ENCODE measurements around the gene SMIM5.
"Not testable (repeated sequence)": the region's sequence is repeated elsewhere in the genome, so short reads cannot be mapped to it uniquely, and the experiment has no call there.

Gene SMIM5

GRCh38 chr17:75636381-75637142 lies 3.3 kb downstream of the SMIM5 start:
- Histone ChIP-seq H3K4me1 (ENCODE audit: control insufficient read depth, insufficient read depth, low read length) (peaks cover 17% of the 10 kb centered on the region), H3K9me3 (ENCODE audit: control insufficient read depth, insufficient read depth, low read length) (no peaks in the 10 kb centered on the region), H3K9ac (ENCODE audit: low read depth, low read length) (no peak overlapping the region), H3K4me3 (ENCODE audit: low read depth, low read length) (no peak overlapping the region), H3K27ac (ENCODE audit: low read depth, low read length) (no peak overlapping the region), H3K27me3 (ENCODE audit: control insufficient read depth, insufficient read depth, low read length) (no peaks in the 10 kb centered on the region), H3K36me3 (ENCODE audit: control insufficient read depth, insufficient read depth, low read length) (peaks cover 4% of the 10 kb centered on the region; the same call in 1 of the 2 replicates)

GRCh38 chr17:75637143-75637538 lies 3.9 kb downstream of the SMIM5 start:
- Histone ChIP-seq H3K9me3 (ENCODE audit: control insufficient read depth, insufficient read depth, low read length) (no peaks in the 10 kb centered on the region), H3K27ac (ENCODE audit: low read depth, low read length) (no peak overlapping the region), H3K27me3 (ENCODE audit: control insufficient read depth, insufficient read depth, low read length) (no peaks in the 10 kb centered on the region), H3K4me3 (ENCODE audit: low read depth, low read length) (no peak overlapping the region), H3K36me3 (ENCODE audit: control insufficient read depth, insufficient read depth, low read length) (peaks cover 4% of the 10 kb centered on the region; the same call in 1 of the 2 replicates), H3K4me1 (ENCODE audit: control insufficient read depth, insufficient read depth, low read length) (peaks cover 17% of the 10 kb centered on the region), H3K9ac (ENCODE audit: low read depth, low read length) (no peak overlapping the region)

GRCh38 chr17:75637551-75637950 lies 4.3 kb downstream of the SMIM5 start:
- Histone ChIP-seq H3K9me3 (ENCODE audit: control insufficient read depth, insufficient read depth, low read length) (no peaks in the 10 kb centered on the region), H3K27me3 (ENCODE audit: control insufficient read depth, insufficient read depth, low read length) (no peaks in the 10 kb centered on the region), H3K4me3 (ENCODE audit: low read depth, low read length) (no peak overlapping the region), H3K27ac (ENCODE audit: low read depth, low read length) (no peak overlapping the region), H3K4me1 (ENCODE audit: control insufficient read depth, insufficient read depth, low read length) (peaks cover 17% of the 10 kb centered on the region), H3K36me3 (ENCODE audit: control insufficient read depth, insufficient read depth, low read length) (peaks cover 4% of the 10 kb centered on the region; the same call in 1 of the 2 replicates), H3K9ac (ENCODE audit: low read depth, low read length) (no peak overlapping the region)

DNA sequence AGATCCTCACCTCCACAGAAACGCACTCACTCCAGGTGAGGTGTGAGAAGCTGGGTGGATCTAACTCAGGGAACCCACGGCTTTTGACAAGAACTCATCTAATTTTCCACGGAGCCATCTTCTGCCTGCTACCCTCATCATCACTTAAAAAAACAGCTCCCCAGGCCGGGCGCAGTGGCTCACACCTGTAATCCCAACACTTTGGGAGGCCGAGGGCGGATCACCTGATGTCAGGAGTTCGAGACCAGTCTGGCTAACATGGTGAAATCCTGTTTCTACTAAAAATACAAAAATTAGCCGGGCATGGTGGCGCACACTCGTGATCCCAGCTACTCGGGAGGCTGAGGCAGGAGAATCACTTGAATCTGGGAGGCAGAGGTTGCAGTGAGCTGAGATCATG lies 4.8 kb downstream of the SMIM5 start:
- not testable (repeated sequence) for H3K4me3 ChIP-seq (ENCODE audit: low read depth, low read length); H3K27me3 ChIP-seq (ENCODE audit: control insufficient read depth, insufficient read depth, low read length); H3K27ac ChIP-seq (ENCODE audit: low read depth, low read length); H3K9ac ChIP-seq (ENCODE audit: low read depth, low read length); H3K36me3 ChIP-seq (ENCODE audit: control insufficient read depth, insufficient read depth, low read length); H3K9me3 ChIP-seq (ENCODE audit: control insufficient read depth, insufficient read depth, low read length)
- peaks cover 19% of the 10 kb centered on the region for H3K4me1 ChIP-seq (ENCODE audit: control insufficient read depth, insufficient read depth, low read length)

GRCh38 chr17:75638893-75639292 lies 5.7 kb downstream of the SMIM5 start:
- H3K9ac ChIP-seq (ENCODE audit: low read depth, low read length), result no peak overlapping the region
- H3K36me3 ChIP-seq (ENCODE audit: control insufficient read depth, insufficient read depth, low read length), result peaks cover 4% of the 10 kb centered on the region; the same call in 1 of the 2 replicates
- H3K9me3 ChIP-seq (ENCODE audit: control insufficient read depth, insufficient read depth, low read length), result no peaks in the 10 kb centered on the region
- no peaks in the 10 kb centered on the region for H3K27me3 ChIP-seq (ENCODE audit: control insufficient read depth, insufficient read depth, low read length)
- H3K4me3 ChIP-seq (ENCODE audit: low read depth, low read length), result no peak overlapping the region
- H3K4me1 ChIP-seq (ENCODE audit: control insufficient read depth, insufficient read depth, low read length), result peaks cover 19% of the 10 kb centered on the region
- H3K27ac ChIP-seq (ENCODE audit: low read depth, low read length), result no peak overlapping the region

DNA sequence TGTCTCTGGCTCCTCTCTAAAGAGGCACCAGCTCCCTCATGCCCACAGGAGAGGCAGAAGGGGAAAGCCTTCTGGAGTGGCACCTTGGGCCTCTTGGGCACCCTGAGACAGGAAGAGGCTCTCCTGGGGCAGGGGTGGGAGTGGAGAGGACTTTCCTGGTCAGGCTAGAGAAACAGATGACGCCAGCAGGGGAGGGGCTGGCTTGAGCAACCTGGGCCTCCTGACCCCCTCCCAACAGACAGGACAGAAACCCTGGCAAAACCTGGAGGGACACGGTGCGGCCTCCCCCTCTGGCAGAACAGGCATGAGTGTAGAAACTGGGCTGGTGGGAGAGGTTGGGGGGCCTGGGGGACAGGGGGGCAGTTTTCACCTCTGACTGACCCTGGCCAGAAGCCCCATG lies 6.1 kb downstream of the SMIM5 start:
- H3K36me3 ChIP-seq (ENCODE audit: control insufficient read depth, insufficient read depth, low read length), result peaks cover 4% of the 10 kb centered on the region; the same call in 1 of the 2 replicates
- H3K27me3 ChIP-seq (ENCODE audit: control insufficient read depth, insufficient read depth, low read length), result no peaks in the 10 kb centered on the region
- H3K4me3 ChIP-seq (ENCODE audit: low read depth, low read length), result no peak overlapping the region
- no peak overlapping the region for H3K27ac ChIP-seq (ENCODE audit: low read depth, low read length)
- no peaks in the 10 kb centered on the region for H3K9me3 ChIP-seq (ENCODE audit: control insufficient read depth, insufficient read depth, low read length)
- H3K4me1 ChIP-seq (ENCODE audit: control insufficient read depth, insufficient read depth, low read length), result peaks cover 15% of the 10 kb centered on the region
- H3K9ac ChIP-seq (ENCODE audit: low read depth, low read length), result no peak overlapping the region

GRCh38 chr17:75639771-75640555 lies 6.7 kb downstream of the SMIM5 start:
- Histone ChIP-seq H3K4me3 (ENCODE audit: low read depth, low read length) (no peak overlapping the region), H3K36me3 (ENCODE audit: control insufficient read depth, insufficient read depth, low read length) (peaks cover 4% of the 10 kb centered on the region; the same call in 1 of the 2 replicates), H3K9me3 (ENCODE audit: control insufficient read depth, insufficient read depth, low read length) (no peaks in the 10 kb centered on the region), H3K27me3 (ENCODE audit: control insufficient read depth, insufficient read depth, low read length) (no peaks in the 10 kb centered on the region), H3K4me1 (ENCODE audit: control insufficient read depth, insufficient read depth, low read length) (peaks cover 15% of the 10 kb centered on the region), H3K27ac (ENCODE audit: low read depth, low read length) (no peak overlapping the region), H3K9ac (ENCODE audit: low read depth, low read length) (no peak overlapping the region)

- H3K4me1 ChIP-seq (ENCODE audit: control insufficient read depth, insufficient read depth, low read length), result peaks cover 15% of the 10 kb centered on the region
- no peaks in the 10 kb centered on the region for H3K9me3 ChIP-seq (ENCODE audit: control insufficient read depth, insufficient read depth, low read length)
- H3K9ac ChIP-seq (ENCODE audit: low read depth, low read length), result no peak overlapping the region
- H3K27me3 ChIP-seq (ENCODE audit: control insufficient read depth, insufficient read depth, low read length), result no peaks in the 10 kb centered on the region
- H3K27ac ChIP-seq (ENCODE audit: low read depth, low read length), result no peak overlapping the region
- no peak overlapping the region for H3K4me3 ChIP-seq (ENCODE audit: low read depth, low read length)
- H3K36me3 ChIP-seq (ENCODE audit: control insufficient read depth, insufficient read depth, low read length), result peaks cover 4% of the 10 kb centered on the region; the same call in 1 of the 2 replicates
Observed at GRCh38 chr17:75640556-75641119, 7.4 kb downstream of the SMIM5 start.

GRCh38 chr17:75641343-75641742 lies 8.1 kb downstream of the SMIM5 start:
- Histone ChIP-seq H3K9ac (ENCODE audit: low read depth, low read length) (no peak overlapping the region), H3K36me3 (ENCODE audit: control insufficient read depth, insufficient read depth, low read length) (peaks cover 4% of the 10 kb centered on the region; the same call in 1 of the 2 replicates), H3K9me3 (ENCODE audit: control insufficient read depth, insufficient read depth, low read length) (no peaks in the 10 kb centered on the region), H3K4me1 (ENCODE audit: control insufficient read depth, insufficient read depth, low read length) (peaks cover 15% of the 10 kb centered on the region), H3K27me3 (ENCODE audit: control insufficient read depth, insufficient read depth, low read length) (no peaks in the 10 kb centered on the region), H3K4me3 (ENCODE audit: low read depth, low read length) (no peak overlapping the region), H3K27ac (ENCODE audit: low read depth, low read length) (no peak overlapping the region)

DNA sequence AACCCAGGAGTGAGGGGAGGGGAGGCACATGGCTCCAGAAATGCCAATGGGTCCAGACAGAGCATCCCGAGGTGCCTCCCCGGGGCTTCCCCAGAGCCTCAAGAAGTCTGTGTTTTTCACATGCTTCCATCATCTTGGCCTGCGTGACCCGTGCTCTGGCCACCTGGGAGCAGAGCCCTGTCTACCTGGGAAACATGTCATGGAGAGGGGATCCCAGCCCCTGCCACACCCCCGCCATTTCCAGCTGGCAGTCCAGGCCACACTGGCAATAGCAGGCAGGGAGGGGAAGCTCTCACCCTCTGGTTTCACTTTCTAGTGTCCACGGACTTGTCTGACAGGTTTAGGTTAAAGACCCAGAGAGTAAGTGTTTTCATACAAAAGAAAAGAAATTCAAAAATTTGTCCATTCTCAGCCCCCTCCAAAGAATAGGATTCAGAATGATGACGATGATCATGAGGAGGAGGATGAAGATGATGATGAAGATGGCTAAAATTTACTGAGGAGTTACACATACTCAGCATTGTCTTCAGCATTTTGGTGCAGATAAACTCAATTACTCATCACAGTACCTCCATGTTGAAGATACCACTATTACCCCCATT lies 9.0 kb downstream of the SMIM5 start:
- no peaks in the 10 kb centered on the region for H3K9me3 ChIP-seq (ENCODE audit: control insufficient read depth, insufficient read depth, low read length)
- peaks cover 4% of the 10 kb centered on the region; the same call in 1 of the 2 replicates for H3K36me3 ChIP-seq (ENCODE audit: control insufficient read depth, insufficient read depth, low read length)
- no peak overlapping the region for H3K9ac ChIP-seq (ENCODE audit: low read depth, low read length)
- H3K27me3 ChIP-seq (ENCODE audit: control insufficient read depth, insufficient read depth, low read length), result no peaks in the 10 kb centered on the region
- no peak overlapping the region for H3K4me3 ChIP-seq (ENCODE audit: low read depth, low read length)
- H3K27ac ChIP-seq (ENCODE audit: low read depth, low read length), result peak overlapping the region; percentile 79
- peaks cover 15% of the 10 kb centered on the region for H3K4me1 ChIP-seq (ENCODE audit: control insufficient read depth, insufficient read depth, low read length)

Measured in HUES48 (cell line).